BE2C (cell line): Measurements from ENCODE around the gene LRP5.
"Not testable (repeated sequence)": the region's sequence is repeated elsewhere in the genome, so short reads cannot be mapped to it uniquely, and the experiment has no call there.

Experiments
- DNase-seq: peaks from one replicate; pipeline ENCODE4 v3.0.0-alpha.2; 2020
- H3K27me3 ChIP-seq: fragments of 250-450 bp; sonication (Bioruptor Pico); 2 replicates; pipeline ENCODE4 v1.5.1; 2020; ENCODE audit warnings: mild to moderate bottlenecking
- H3K36me3 ChIP-seq: fragments of 250-450 bp; sonication (Bioruptor Pico); 2 replicates; pipeline ENCODE4 v1.5.1; 2020; ENCODE audit warnings: mild to moderate bottlenecking
- H3K4me1 ChIP-seq: fragments of 250-450 bp; sonication (Bioruptor Pico); 2 replicates; pipeline ENCODE4 v1.5.1; 2020
- H3K4me3 ChIP-seq: 2 replicates; pipeline ENCODE4 v1.5.1; 2011; ENCODE audit warnings: low read depth, low read length
- H3K9me3 ChIP-seq: fragments of 250-450 bp; sonication (Bioruptor Pico); 2 replicates; pipeline ENCODE4 v1.5.1; 2020
- CTCF ChIP-seq: IDR thresholded peaks from 2 replicates; pipeline ENCODE4 v1.5.1; 2012; ENCODE audit warnings: mild to moderate bottlenecking, low read depth, low read length

The LRP5 gene

GRCh38 chr11:68457216-68457897 lies 145.0 kb downstream of the LRP5 start:
- peaks cover 3% of the 10 kb centered on the region for H3K36me3 ChIP-seq
- no peaks in the 10 kb centered on the region; the same call in 1 of the 2 replicates for H3K4me1 ChIP-seq
- no peak for TF ChIP-seq CTCF
- no peak for DNase-seq
- H3K9me3 ChIP-seq = no peaks in the 10 kb centered on the region
- no peaks in the 10 kb centered on the region for H3K27me3 ChIP-seq
- H3K4me3 ChIP-seq = no peak overlapping the region

GRCh38 chr11:68457898-68458249 lies 145.5 kb downstream of the LRP5 start:
- Histone ChIP-seq H3K9me3 (no peaks in the 10 kb centered on the region), H3K36me3 (peaks cover 3% of the 10 kb centered on the region), H3K27me3 (no peaks in the 10 kb centered on the region), H3K4me3 (no peak overlapping the region), H3K4me1 (no peaks in the 10 kb centered on the region; the same call in 1 of the 2 replicates)
- no peak for TF ChIP-seq CTCF
- no peak for DNase-seq

GRCh38 chr11:68458340-68458739 lies 145.9 kb downstream of the LRP5 start:
- not testable (repeated sequence) for DNase-seq, H3K4me3 ChIP-seq, H3K4me1 ChIP-seq, H3K36me3 ChIP-seq, H3K27me3 ChIP-seq, H3K9me3 ChIP-seq

GRCh38 chr11:68459886-68460740 lies 147.7 kb downstream of the LRP5 start:
- DNase-seq = peak; percentile 99
- no peaks in the 10 kb centered on the region for H3K9me3 ChIP-seq
- H3K4me3 ChIP-seq = peak overlapping the region; percentile 93
- no peaks in the 10 kb centered on the region; the same call in 1 of the 2 replicates for H3K4me1 ChIP-seq
- H3K27me3 ChIP-seq = no peaks in the 10 kb centered on the region
- TF ChIP-seq CTCF = no peak
- H3K36me3 ChIP-seq = peaks cover 8% of the 10 kb centered on the region

GRCh38 chr11:68460741-68461574 lies 148.6 kb downstream of the LRP5 start, which contains the start of gene PPP6R3:
TSS of gene PPP6R3 (plus strand) at chr11:68460752. CDS start at chr11:68537665, 76,913 bp downstream.
- no peak for TF ChIP-seq CTCF
- no peak for DNase-seq
- Histone ChIP-seq H3K4me3 (peak within 1 kb of the TSS; percentile 93), H3K9me3 (no peaks in the 10 kb centered on the region), H3K4me1 (no peaks in the 10 kb centered on the region; the same call in 1 of the 2 replicates), H3K27me3 (no peaks in the 10 kb centered on the region), H3K36me3 (peaks cover 8% of the 10 kb centered on the region)

- Histone ChIP-seq H3K9me3 (no peaks in the 10 kb centered on the region), H3K4me1 (no peaks in the 10 kb centered on the region; the same call in 1 of the 2 replicates), H3K4me3 (peak overlapping the region; percentile 93), H3K36me3 (peaks cover 11% of the 10 kb centered on the region), H3K27me3 (no peaks in the 10 kb centered on the region)
- no peak for TF ChIP-seq CTCF
- no peak for DNase-seq
Observed at GRCh38 chr11:68461575-68461917, 149.2 kb downstream of the LRP5 start.
